K562 (cell line): Measurements from ENCODE around the gene PCNX3. TPM values are rescaled to one million over a fixed set of nuclear protein-coding genes. Genes with fewer than 3 reads are reported as not detected.

Experiments used
- ATAC-seq: fragments of 200-7000 bp; cut with Tn5 transposase; 3 replicates; pipeline ENCODE4 v1.9.1; 2020; ENCODE audit warnings: moderate library complexity
- BruUV-seq: library from RNA; stranded (reverse); fragments of 400-500 nt; replicated peaks from 2 replicates; lab custom pipeline; 2021; lab: Mats Ljungman, UMichigan
- CTCF ChIA-PET: fragments of 300-600 bp; formaldehyde crosslinking; extraction: SDS; loops from one replicate; lab custom pipeline; 2021; ENCODE audit warnings: low intra/inter-chr PET ratio; lab: Yijun Ruan, JAX
- POLR2A ChIA-PET: fragments of 300-600, 350-650 bp; sonication (Branson Sonifier 250); formaldehyde crosslinking; extraction: SDS; loops from one replicate; lab custom pipeline; 2021; ENCODE audit warnings: antibody characterized with exemption, inconsistent platforms; lab: Yijun Ruan, JAX
- DNase-seq, 4 experiments: peaks; one replicate each; pipeline versions ENCODE4 v3.0.0 to v3.0.0-alpha.2; 2011 to 2018; ENCODE audit warnings: low spot score in 3 of 4, mixed read lengths in 3 of 4; ENCODE audit errors: extremely low read depth in 1 of 4
- FAIRE-seq: peaks from 2 replicates; lab custom pipeline; 2011; peaks lifted over from hg19 to GRCh38; lab: Jason Lieb, UNC
- H2AFZ ChIP-seq: 2 replicates; pipeline ENCODE4 v1.6.0; 2011; ENCODE audit warnings: low read depth, low read length, control low read depth, inconsistent platforms
- H3K27ac ChIP-seq: fragments of 200-600 bp; 3 replicates; pipeline ENCODE4 v1.8.0; 2011; ENCODE audit warnings: low read depth, mild to moderate bottlenecking, control low read depth, inconsistent platforms, low read length, moderate library complexity, mixed read lengths; ENCODE audit errors: extremely low read depth
- H3K27me3 ChIP-seq, 2 experiments: fragments of 300-600 bp in 1 of 2; 2 replicates in 1 of 2; 3 replicates in 1 of 2; pipeline versions ENCODE4 v1.6.0 to v1.8.0; 2011; ENCODE audit warnings: inconsistent platforms in 2 of 2, low read length in 2 of 2, mild to moderate bottlenecking in 1 of 2, mixed read lengths in 1 of 2, moderate library complexity in 1 of 2; ENCODE audit not compliant: control insufficient read depth in 2 of 2, insufficient read depth in 2 of 2
- H3K36me3 ChIP-seq: fragments of 300-600 bp; 3 replicates; pipeline ENCODE4 v1.8.0; 2011; ENCODE audit warnings: mild to moderate bottlenecking, low read length, inconsistent platforms; ENCODE audit not compliant: control insufficient read depth, insufficient read depth
- H3K4me1 ChIP-seq, 2 experiments: fragments of 200-600 bp in 1 of 2; replicated peaks in 1 of 2; 2 replicates in 1 of 2; 3 replicates in 1 of 2; pipeline versions ENCODE4 v1.5.1 to v1.8.0; 2011; ENCODE audit warnings: inconsistent platforms in 2 of 2, low read length in 2 of 2, mild to moderate bottlenecking in 1 of 2, mixed read lengths in 1 of 2, moderate library complexity in 1 of 2; ENCODE audit not compliant: control insufficient read depth in 2 of 2, insufficient read depth in 2 of 2
- H3K4me2 ChIP-seq: 2 replicates; pipeline ENCODE4 v1.6.1; 2011; ENCODE audit warnings: low read length, control low read depth, inconsistent platforms, mixed read lengths; ENCODE audit not compliant: insufficient read depth
- H3K4me3 ChIP-seq: fragments of 200-600 bp; sonication (generic), shearing (Covaris generic); 2 replicates; pipeline ENCODE4 v1.5.1; 2016; ENCODE audit warnings: control low read depth, inconsistent platforms
- H3K79me2 ChIP-seq: fragments of 200-600 bp; 3 replicates; pipeline ENCODE4 v1.8.0; 2011; ENCODE audit warnings: low read length, inconsistent platforms; ENCODE audit not compliant: control insufficient read depth, insufficient read depth
- H3K9ac ChIP-seq, 2 experiments: 2 replicates each; pipeline versions ENCODE4 v1.6.0 to v1.6.1; 2011; ENCODE audit warnings: low read depth in 2 of 2, low read length in 2 of 2, control low read depth in 1 of 2, inconsistent platforms in 1 of 2, mild to moderate bottlenecking in 1 of 2, mixed read lengths in 1 of 2; ENCODE audit not compliant: insufficient read depth in 1 of 2
- H3K9me1 ChIP-seq: one replicate; pipeline ENCODE4 v1.6.0; 2011; ENCODE audit warnings: inconsistent platforms, mild to moderate bottlenecking, low read length, moderate library complexity; ENCODE audit not compliant: control insufficient read depth, insufficient read depth
- H3K9me3 ChIP-seq: replicated peaks from 2 replicates; pipeline ENCODE4 v1.5.1; 2011; ENCODE audit warnings: low read depth, low read length, inconsistent platforms; ENCODE audit not compliant: control insufficient read depth, insufficient read depth
- H4K20me1 ChIP-seq: replicated peaks from 2 replicates; pipeline ENCODE4 v1.6.1; 2011; ENCODE audit warnings: low read length, inconsistent platforms, mixed read lengths; ENCODE audit not compliant: control insufficient read depth, insufficient read depth
- CHD4 ChIP-seq: fragments of 200-600 bp; sonication (generic); IDR thresholded peaks from 3 replicates; pipeline ENCODE4 v1.6.1; 2012; ENCODE audit warnings: low read depth, mild to moderate bottlenecking, mixed read lengths, low read length, inconsistent platforms; ENCODE audit not compliant: insufficient read depth, insufficient replicate concordance, poor library complexity, severe bottlenecking
- FOXA3 ChIP-seq, 2 experiments: fragments of 450-650 bp in 1 of 2; sonication (generic) in 1 of 2; formaldehyde crosslinking; IDR thresholded peaks in 1 of 2; conservative IDR thresholded peaks in 1 of 2; 2 replicates each; pipeline versions ENCODE4 v1.4.0 to v1.8.0; 2020 to 2022; ENCODE audit warnings: mild to moderate bottlenecking in 2 of 2, missing genetic modification reagents in 1 of 2
- MAZ ChIP-seq, 2 experiments: fragments of 450-650 bp in 1 of 2; sonication (generic) in 1 of 2; formaldehyde crosslinking; IDR thresholded peaks in 1 of 2; conservative IDR thresholded peaks in 1 of 2; 2 replicates each; pipeline versions ENCODE4 v1.4.0 to v1.5.0; 2020; ENCODE audit warnings: mild to moderate bottlenecking in 1 of 2, missing genetic modification reagents in 1 of 2
- SMARCA5 ChIP-seq: fragments of 450-650 bp; IDR thresholded peaks from 2 replicates; pipeline ENCODE4 v1.6.1; 2016
- SNIP1 ChIP-seq: fragments of 450-650 bp; IDR thresholded peaks from 2 replicates; pipeline ENCODE4 v1.7.1; 2017; ENCODE audit warnings: low read depth, mild to moderate bottlenecking
- SPI1 ChIP-seq: IDR thresholded peaks from 2 replicates; pipeline ENCODE4 v1.6.1; 2011; ENCODE audit warnings: low read depth, low read length, control low read depth, borderline replicate concordance
- WGBS: fragments of 100-300 bp; shearing (Covaris generic); methylation state at CpG from one replicate; pipeline ENCODE4 v1.1.6; 2016; ENCODE audit warnings: low coverage, mixed read lengths; ENCODE audit not compliant: insufficient coverage; ENCODE audit errors: missing lambda C conversion rate; 5-methylcytosine and 5-hydroxymethylcytosine counted together
- in situ Hi-C: fragments of 300-500 bp; cut with MboI; formaldehyde crosslinking; loops from 4 replicates; pipeline ENCODE4 v1.15.0; 2018; ENCODE audit warnings: inconsistent platforms, mixed read lengths
- intact Hi-C: fragments of 100-400 bp; cut with micrococcal nuclease; formaldehyde crosslinking; loops from 2 replicates; pipeline ENCODE4 v1.14.2; 2022
- polyA plus RNA-seq, 8 experiments: library from polyadenylated mRNA; depleted of rRNA in 4 of 8; stranded (reverse) in 5 of 8; unstranded in 3 of 8; fragments of >200 nt; fragmentation: Nextera tagmentation in 2 of 8; fragmentation: Illumina TruSeq in 1 of 8; extraction: Ambion mirVana in 2 of 8; extraction: Trizol in 1 of 8; gene quantifications; 2 replicates each; pipeline versions ENCODE4 v1.2.1 to v1.2.3, GENCODE V29; 2011 to 2014; ENCODE audit warnings: inconsistent platforms in 1 of 8, missing spikeins in 1 of 8
- total RNA-seq, 7 experiments: library from RNA; depleted of rRNA in 6 of 7; stranded (reverse); fragments of >200 nt in 6 of 7; fragmentation: Illumina TruSeq in 2 of 7; extraction: Trizol in 2 of 7; gene quantifications; 2 replicates each; pipeline versions ENCODE4 v1.2.1 to v1.2.3, GENCODE V29; 2011 to 2021; ENCODE audit warnings: low replicate concordance in 1 of 7
- TF ChIP-seq, protein P1 (sequence below): sonication (generic); formaldehyde crosslinking; IDR thresholded peaks from 2 replicates; pipeline ENCODE4 v1.8.1; 2022; ENCODE audit warnings: missing genetic modification reagents
- TF ChIP-seq, protein P2 (sequence below): IDR thresholded peaks from 2 replicates; pipeline ENCODE4 v1.6.1; 2014; ENCODE audit warnings: antibody characterized with exemption
- TF ChIP-seq, protein P3 (sequence below), 2 experiments: fragments of 450-650 bp in 1 of 2; IDR thresholded peaks; 2 replicates each; pipeline ENCODE4 v1.6.1; 2011 to 2017; ENCODE audit warnings: low read depth in 2 of 2, antibody characterized with exemption in 1 of 2, borderline replicate concordance in 1 of 2, low read length in 1 of 2, mild to moderate bottlenecking in 1 of 2, mixed read lengths in 1 of 2; ENCODE audit not compliant: control insufficient read depth in 1 of 2
- TF ChIP-seq, protein P4 (sequence below), 2 experiments: IDR thresholded peaks in 1 of 2; conservative IDR thresholded peaks in 1 of 2; 2 replicates each; pipeline ENCODE4 v1.6.1; 2016; ENCODE audit warnings: low read depth in 2 of 2, mild to moderate bottlenecking in 1 of 2, missing compliant biosample characterization in 1 of 2, missing genetic modification characterization in 1 of 2, moderate library complexity in 1 of 2

Gene PCNX3
- total and polyA plus RNA-seq, 9 of the 15 experiments (the other 6 are each of a cell fraction or from before 2014, with no cell fraction given) = 0.11 to 47.8 (median 12.8) TPM

DNA sequence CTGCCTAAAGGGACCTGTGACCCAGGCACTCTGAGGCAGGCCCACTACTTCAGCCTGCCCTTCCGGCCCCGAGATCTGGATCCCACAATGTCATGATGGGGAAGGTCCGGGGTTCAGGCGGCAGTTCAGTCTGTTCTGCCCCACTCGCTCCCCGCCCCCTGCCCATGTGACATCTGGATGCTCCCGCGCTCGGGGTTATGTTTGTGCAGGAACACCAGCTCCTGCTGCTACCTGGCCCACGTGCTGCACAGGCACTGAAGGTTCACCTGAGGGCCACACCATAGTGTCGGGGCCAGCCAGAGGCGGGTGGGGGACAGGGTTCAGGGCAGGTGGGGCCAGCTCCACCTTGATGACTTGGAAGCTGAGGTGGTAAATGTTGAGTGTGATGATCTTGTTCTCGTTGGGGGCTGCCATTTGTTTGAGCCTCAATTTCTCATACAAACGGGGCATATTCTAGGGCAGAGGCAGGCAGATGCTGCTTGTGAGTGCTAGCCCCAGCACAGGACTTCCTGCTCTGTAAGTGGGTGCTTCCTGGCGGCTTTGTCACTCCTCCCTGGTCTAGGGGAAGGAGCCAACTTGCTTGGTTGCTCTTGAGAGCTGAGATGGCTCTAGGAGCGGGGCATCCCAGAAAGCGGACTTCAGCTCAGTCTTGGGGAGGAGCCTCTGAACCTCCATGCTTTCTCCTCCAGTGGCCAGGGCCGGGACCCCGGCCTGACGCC lies 18.0 kb downstream of the PCNX3 start:
- H3K36me3 ChIP-seq = peaks cover 83% of the 10 kb centered on the region; the same call in 2 of the 3 replicates
- H3K79me2 ChIP-seq = peaks cover 6% of the 10 kb centered on the region
- ChIA-PET POLR2A (interaction anchor here (0.5 to 2.2 kb wide), 8 partner anchors 8 to 1568 kb away, joined by 3 to 11 read pairs (median 3); partner anchors contain the start of genes KAT5 and PCNX3), CTCF (no interaction called here)
- ATAC-seq (no peak), DNase-seq (no peak), FAIRE-seq (no peak)
- H3K27me3 ChIP-seq = no peaks in the 10 kb centered on the region
- peaks cover 3% of the 10 kb centered on the region for H3K9me1 ChIP-seq
- H3K4me2 ChIP-seq = no peak overlapping the region
- in situ Hi-C loops = no loop called here
- H4K20me1 ChIP-seq = peaks cover 3% of the 10 kb centered on the region; the same call in 1 of the 2 replicates
- H3K9ac ChIP-seq = no peak overlapping the region; a peak in 1 of 4 replicates
- BruUV-seq = no TSS peak
- WGBS = 82% methylated on average over 18 of the region's 20 CpGs
- no peak overlapping the region for H2AFZ ChIP-seq
- intact Hi-C loops = no loop called here
- H3K4me1 ChIP-seq = peaks cover 27 to 56% of the 10 kb centered on the region in 2 experiments
- H3K27ac ChIP-seq = no peak overlapping the region
- no peaks in the 10 kb centered on the region for H3K9me3 ChIP-seq
- H3K4me3 ChIP-seq = no peak overlapping the region
- TF ChIP-seq SNIP1 (no peak), FOXA3 (CRISPR knock-in tag; conservative IDR thresholded peaks at IDR 0.05 in 1 of 2, IDR thresholded peaks at IDR 0.05 in 1 of 2) (no peak), CHD4 (no peak), SPI1 (no peak), SMARCA5 (no peak), MAZ (CRISPR knock-in tag; conservative IDR thresholded peaks at IDR 0.05 in 1 of 2, IDR thresholded peaks at IDR 0.05 in 1 of 2) (no peak)
- TF ChIP-seq, protein P1, sequence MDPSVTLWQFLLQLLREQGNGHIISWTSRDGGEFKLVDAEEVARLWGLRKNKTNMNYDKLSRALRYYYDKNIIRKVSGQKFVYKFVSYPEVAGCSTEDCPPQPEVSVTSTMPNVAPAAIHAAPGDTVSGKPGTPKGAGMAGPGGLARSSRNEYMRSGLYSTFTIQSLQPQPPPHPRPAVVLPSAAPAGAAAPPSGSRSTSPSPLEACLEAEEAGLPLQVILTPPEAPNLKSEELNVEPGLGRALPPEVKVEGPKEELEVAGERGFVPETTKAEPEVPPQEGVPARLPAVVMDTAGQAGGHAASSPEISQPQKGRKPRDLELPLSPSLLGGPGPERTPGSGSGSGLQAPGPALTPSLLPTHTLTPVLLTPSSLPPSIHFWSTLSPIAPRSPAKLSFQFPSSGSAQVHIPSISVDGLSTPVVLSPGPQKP (CRISPR knock-in tag) = no peak
- TF ChIP-seq, protein P2, sequence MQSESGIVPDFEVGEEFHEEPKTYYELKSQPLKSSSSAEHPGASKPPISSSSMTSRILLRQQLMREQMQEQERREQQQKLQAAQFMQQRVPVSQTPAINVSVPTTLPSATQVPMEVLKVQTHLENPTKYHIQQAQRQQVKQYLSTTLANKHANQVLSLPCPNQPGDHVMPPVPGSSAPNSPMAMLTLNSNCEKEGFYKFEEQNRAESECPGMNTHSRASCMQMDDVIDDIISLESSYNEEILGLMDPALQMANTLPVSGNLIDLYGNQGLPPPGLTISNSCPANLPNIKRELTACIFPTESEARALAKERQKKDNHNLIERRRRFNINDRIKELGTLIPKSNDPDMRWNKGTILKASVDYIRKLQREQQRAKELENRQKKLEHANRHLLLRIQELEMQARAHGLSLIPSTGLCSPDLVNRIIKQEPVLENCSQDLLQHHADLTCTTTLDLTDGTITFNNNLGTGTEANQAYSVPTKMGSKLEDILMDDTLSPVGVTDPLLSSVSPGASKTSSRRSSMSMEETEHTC = no peak
- TF ChIP-seq, protein P3, sequence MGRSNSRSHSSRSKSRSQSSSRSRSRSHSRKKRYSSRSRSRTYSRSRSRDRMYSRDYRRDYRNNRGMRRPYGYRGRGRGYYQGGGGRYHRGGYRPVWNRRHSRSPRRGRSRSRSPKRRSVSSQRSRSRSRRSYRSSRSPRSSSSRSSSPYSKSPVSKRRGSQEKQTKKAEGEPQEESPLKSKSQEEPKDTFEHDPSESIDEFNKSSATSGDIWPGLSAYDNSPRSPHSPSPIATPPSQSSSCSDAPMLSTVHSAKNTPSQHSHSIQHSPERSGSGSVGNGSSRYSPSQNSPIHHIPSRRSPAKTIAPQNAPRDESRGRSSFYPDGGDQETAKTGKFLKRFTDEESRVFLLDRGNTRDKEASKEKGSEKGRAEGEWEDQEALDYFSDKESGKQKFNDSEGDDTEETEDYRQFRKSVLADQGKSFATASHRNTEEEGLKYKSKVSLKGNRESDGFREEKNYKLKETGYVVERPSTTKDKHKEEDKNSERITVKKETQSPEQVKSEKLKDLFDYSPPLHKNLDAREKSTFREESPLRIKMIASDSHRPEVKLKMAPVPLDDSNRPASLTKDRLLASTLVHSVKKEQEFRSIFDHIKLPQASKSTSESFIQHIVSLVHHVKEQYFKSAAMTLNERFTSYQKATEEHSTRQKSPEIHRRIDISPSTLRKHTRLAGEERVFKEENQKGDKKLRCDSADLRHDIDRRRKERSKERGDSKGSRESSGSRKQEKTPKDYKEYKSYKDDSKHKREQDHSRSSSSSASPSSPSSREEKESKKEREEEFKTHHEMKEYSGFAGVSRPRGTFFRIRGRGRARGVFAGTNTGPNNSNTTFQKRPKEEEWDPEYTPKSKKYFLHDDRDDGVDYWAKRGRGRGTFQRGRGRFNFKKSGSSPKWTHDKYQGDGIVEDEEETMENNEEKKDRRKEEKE (IDR thresholded peaks at IDR 0.05; ENCODE audit: borderline replicate concordance in 1 of 2, control insufficient read depth in 1 of 2, low read depth in 2 of 2, low read length in 1 of 2) = no peak
- TF ChIP-seq, protein P4, sequence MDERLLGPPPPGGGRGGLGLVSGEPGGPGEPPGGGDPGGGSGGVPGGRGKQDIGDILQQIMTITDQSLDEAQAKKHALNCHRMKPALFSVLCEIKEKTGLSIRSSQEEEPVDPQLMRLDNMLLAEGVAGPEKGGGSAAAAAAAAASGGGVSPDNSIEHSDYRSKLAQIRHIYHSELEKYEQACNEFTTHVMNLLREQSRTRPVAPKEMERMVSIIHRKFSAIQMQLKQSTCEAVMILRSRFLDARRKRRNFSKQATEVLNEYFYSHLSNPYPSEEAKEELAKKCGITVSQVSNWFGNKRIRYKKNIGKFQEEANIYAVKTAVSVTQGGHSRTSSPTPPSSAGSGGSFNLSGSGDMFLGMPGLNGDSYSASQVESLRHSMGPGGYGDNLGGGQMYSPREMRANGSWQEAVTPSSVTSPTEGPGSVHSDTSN (CRISPR knock-in tag; IDR thresholded peaks at IDR 0.05; ENCODE audit: low read depth) = no peak
- TF ChIP-seq, protein P4 (tag; conservative IDR thresholded peaks at IDR 0.05; ENCODE audit: low read depth) = no peak
